GM19238 (cell line): ENCODE measurements around the gene MANSC1.
"Not testable (repeated sequence)": the region's sequence is repeated elsewhere in the genome, so short reads cannot be mapped to it uniquely, and the experiment has no call there.

Source experiments
- DNase-seq: peaks from one replicate; pipeline ENCODE4 v3.0.0; 2011; ENCODE audit warnings: low spot score; ENCODE audit not compliant: insufficient read length

The MANSC1 gene

DNA sequence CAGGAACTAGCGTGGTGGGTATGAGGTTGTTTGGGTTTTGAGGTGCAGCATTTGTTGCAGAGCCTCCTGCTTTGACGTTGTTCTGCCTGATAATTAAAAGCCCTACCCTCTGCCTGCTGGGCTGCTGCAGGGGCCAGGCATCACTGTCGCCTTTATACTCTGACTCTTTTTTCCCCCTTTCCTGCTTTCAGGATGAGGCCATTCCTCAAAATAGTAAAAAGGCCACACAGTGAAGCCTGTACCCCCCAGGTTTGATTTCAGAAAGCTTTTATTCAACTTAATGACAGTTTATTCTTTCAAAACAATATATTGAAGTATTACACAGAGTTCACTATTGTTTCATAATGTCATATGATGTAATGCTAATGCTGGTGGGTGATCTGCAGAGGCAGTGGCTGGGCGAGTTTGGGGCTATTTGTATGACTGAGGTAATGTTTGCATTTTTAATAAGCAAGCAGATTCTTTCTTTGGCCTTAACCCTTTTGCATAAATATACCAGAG is 15.9 kb upstream of the MANSC1 start:
- no peak for DNase-seq

DNA sequence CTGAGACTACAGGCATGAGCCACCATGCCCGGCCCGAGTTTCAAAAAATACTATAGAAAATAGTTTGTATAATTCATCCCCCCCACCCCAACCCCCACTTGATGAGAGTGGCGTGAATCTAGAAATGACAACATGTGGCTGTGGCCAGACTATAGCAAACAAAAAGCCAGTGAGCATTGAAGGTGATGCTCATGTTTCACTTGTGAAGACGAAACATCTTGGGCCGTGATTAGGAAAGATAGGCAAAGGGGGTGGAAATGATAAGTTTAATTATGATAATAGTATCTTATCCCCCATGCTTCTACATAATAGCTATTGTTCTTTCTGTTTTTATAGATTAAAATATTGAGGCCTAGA is 15.4 kb upstream of the MANSC1 start:
- no peak for DNase-seq

- no peak for DNase-seq
Observed at GRCh38 chr12:12364787-12365445, 14.9 kb upstream of the MANSC1 start.

DNA sequence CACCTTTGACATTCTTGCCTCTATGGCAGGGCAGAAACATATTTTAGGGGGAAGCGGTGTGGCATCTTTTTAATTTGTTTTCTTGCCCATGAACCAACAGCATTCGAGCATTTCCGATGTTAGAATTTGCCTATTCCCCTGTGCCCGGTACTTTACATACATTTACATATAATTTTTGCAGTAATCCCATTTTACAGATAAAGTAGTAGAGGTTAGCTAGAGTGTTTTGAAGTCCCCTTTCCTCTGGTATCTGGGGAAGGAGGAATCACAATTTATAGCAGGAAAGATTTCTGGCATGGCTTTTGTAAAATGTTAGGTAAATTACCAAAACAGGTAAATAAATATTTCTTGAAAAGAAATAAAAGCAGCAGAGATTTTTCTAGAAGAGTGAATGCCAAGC is 8.5 kb upstream of the MANSC1 start:
- DNase-seq, result no peak

GRCh38 chr12:12357719-12358461 is 7.8 kb upstream of the MANSC1 start:
- no peak for DNase-seq

DNA sequence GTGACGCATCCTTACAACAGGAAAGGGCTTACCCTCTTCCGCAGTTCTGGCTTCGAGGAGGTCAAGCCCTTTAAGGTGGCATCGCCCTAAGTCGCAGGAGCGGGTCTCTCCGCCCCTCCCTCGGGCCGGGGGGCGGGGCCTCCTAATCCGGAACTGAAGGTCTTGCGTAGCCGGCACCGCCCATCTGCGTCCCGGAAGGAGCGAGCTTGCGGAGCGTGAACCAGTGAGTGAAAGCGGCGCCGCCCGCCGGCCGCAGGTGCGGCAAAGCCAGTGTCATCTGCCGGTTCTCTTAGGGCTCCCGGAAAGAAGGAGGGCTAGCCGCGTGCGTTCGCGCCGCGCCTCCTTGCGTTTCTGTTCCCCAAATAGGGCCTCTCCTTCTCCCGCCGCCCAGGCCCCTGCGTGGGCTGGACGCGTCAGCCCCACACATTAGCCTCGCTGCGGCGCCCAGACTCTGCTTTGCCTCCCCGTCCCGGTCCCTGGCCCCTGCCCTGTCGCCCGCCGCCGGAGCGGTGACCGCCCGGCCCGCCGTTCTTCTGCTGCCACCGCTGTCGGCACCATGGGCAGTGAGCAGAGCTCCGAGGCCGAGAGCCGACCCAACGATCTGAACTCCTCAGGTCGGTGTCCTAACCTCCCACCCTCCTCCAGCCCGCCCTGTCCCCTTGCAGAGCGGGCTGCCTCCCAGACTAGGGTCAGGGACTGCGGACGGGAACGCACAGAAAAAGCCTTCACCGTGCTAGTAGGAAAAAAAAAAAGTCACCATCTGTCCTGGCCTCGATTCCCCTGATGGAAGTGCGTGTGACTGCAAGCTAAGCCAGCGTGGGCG is 7.1 kb upstream of the MANSC1 start, which contains the start of gene BORCS5:
Gene BORCS5, plus strand, starts transcription at position 183 of the 823 bp plus-strand sequence. Its CDS starts 374 bp downstream, at position 557.
- peak; percentile 85 for DNase-seq

GRCh38 chr12:12356467-12356895 is 6.4 kb upstream of the MANSC1 start:
- DNase-seq, result no peak

DNA sequence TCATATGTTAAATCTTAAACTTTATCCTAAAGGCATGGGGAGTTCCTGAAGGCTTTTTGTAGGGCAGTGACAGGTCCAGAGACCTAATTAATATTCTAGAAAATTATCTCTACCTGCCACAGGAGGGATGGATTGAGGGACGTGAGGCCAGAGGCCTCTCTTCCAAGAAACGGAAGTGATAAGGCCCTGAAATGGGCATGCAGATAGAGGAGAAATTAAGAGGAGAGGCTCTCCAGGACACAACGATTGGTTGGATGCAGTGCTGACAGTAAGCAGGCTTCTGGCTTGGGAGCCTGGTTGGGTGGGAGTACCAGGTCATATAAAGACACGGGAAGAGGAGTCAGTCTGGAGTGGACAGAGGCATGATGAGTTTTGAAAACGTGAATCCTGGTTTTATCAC is 3.8 kb upstream of the MANSC1 start:
- no peak for DNase-seq

- no peak for DNase-seq
Observed at GRCh38 chr12:12353276-12353675, 3.2 kb upstream of the MANSC1 start.

GRCh38 chr12:12351468-12352185 is 1.6 kb upstream of the MANSC1 start:
- DNase-seq, result not testable (repeated sequence)

DNA sequence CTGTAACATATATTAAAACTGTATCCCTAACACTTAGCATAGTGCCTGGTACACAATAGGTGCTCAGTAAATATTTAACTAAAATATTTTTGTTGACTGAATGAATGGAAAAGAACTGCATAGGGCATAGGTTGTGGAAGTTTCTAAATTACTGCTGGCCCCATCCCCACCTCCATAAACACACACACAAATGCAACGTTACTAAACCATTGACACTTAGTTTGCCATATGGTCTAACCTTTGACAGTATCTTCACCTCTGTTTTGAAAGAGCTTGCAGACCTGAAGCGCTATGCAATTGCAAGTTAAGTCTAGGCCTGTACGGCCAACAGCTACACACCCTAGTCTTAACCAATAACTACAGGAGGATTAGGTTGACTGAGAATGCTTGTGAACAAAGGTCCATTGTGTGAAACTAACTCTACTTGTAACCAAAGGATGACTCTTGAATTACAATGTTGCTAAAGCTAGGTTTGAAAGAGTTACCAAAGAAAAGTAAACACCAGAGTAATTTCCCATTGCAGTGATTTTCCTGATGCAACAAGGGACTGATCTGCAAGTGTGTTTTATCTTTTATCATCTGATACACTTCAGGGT is 924 bp upstream of the MANSC1 start:
- DNase-seq, result no peak

- DNase-seq, result no peak
Observed at GRCh38 chr12:12338527-12339168, 11.4 kb downstream of the MANSC1 start.

- no peak for DNase-seq
Observed at GRCh38 chr12:12336511-12336910, 13.5 kb downstream of the MANSC1 start.

DNA sequence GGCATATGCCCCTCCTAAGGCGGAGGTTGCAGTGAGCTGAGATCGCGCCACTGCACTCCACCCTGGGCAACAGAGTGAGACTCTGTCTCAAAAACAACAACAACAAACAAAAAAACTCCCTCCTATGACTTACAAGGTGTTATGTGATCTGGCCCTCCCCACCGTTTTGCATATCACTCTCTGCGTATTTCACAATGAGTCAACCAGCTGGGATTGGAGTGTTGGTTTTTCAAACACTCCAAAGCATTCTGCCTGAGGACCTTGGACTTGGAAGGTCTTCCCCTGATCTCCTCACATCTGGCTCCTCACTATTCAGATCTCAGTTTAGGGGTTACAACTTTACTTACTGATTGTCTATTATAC is 14.0 kb downstream of the MANSC1 start:
- no peak for DNase-seq

DNA sequence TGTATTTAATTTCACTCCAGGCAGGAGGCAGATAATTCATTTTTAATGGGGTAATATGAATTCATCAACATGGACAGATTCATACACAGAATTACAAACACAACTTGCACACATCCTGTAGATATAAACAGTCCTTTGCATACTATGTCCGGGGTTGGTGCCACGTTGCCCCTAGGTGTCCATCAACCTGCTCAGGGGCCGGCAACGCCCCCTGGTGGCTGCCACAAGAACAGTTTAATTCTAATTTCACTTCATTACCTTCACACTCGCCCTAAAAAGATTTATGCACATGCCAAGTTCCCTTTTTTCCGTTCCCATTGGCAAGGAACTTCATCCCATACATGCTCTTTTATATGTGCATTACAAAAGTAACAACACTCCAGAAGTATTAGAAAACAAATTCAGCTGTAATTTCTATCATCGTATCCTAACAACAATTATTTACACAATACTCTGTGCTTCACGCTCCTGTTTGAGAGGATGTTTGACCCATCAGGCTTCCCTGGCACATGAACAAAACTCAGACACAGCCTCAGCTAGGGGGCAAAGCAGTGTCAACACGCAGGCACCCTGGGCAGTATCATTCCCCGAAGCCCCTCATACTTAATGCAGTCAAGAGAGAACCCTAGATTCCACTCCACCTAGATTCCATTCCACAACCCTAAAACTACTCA is 15.5 kb downstream of the MANSC1 start:
- peak; percentile 68 for DNase-seq

DNA sequence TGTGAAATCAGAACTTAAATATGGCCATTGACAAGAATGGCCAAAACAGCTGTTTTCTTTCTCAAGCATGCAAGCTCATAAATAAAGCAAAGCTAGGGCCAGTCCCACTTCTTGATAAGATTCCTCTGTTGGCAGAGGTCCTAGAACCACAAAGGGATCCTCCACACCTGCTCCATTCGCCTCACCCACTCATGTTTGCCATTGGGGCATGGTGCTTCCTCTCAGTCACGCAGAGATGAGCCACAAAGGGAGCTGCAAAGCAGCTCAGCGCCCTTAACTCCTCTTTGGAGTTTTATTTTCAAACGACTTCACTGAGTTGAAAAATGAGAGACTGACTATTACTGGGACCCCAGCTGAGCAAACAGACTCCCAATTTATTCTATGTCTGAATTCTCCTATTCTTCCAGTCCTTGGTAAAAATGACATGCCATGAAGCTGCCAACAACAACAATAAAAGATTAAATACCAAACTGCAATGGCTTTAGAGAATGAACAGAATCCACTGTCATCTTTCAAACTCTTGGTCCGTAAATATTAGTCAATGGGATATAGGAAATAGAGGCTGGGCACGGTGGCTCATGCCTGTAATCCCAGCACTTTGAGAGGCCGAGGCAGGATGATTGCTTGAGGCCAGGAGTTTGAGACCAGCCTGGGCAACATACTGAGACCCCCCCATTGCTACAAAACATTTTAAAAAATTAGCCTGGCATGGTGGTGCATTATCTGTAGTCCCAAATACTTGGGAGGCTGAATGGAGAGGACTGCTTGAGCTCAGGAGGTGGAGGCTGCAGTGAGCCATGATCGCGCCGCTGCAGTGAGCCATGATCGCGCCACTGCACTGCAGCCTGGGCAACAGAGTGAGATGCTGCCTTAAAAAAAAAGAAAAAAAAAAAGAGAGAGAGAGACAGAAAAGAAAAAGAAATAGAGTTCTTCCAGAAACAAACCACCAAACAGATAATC is 16.4 kb downstream of the MANSC1 start:
- DNase-seq, result no peak

DNA sequence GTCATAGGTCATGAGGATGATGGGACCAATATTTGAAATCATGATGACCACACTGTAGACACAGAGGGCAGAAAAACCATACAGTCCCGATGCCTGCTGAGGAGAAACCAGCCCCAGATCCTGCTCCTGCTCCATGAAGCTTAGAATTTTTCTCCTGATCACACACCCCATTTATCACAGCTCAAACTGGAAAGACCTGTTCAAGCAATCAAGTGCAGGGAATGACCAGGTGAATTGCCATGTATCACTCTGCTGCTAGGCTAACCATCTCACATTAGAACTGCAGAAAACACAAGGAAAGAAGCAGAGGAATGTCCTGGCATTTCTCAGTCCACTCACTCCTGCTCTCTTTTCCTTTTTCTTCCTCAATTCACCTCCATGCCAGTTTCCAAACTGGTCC is 18.1 kb downstream of the MANSC1 start:
- no peak for DNase-seq

DNA sequence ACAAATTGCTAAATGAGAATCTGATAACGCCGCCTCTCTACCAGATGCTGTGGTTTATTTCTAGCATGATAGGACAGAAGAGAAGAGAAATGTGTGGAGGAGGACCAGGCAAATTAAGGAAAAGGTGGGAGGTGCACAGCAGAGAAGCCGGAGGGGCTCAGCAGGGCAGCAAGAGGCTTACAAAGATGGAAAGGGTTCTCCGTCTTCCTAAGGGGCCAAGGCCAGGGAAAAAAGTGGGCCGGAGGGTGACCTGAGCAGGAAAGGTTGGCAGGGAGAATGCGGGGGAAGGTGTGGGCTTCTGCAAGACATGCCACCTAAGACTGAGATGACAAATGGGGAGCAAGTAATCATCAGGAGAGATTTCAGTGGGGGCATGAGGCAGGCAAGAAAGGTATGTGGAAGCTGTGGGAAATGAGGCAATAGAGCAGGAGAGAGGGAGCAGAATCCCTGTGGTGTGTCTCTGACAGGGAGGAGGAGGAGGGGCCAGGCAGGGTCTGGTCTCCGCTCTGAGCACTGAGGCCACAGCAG is 18.7 kb downstream of the MANSC1 start:
- DNase-seq, result no peak
